T-helper 2 cell treated with Interferon-gamma antibody and Interleukin-4, amounts not matched to agents 5 μg/mL and 100 μg/mL, for 36 hours (primary cell): ENCODE data around the gene TACC2.

Source experiments
- DNase-seq: peaks from one replicate; pipeline ENCODE4 v3.0.0; 2021; ENCODE audit warnings: low spot score
- H3K27ac Mint-ChIP-seq: one replicate; pipeline ENCODE4 v1.8.0; 2021; ENCODE audit warnings: mild to moderate bottlenecking, mixed read lengths
- H3K27me3 Mint-ChIP-seq: one replicate; pipeline ENCODE4 v1.8.0; 2021; ENCODE audit warnings: low read depth, mixed read lengths
- H3K36me3 Mint-ChIP-seq: one replicate; pipeline ENCODE4 v1.8.0; 2021; ENCODE audit warnings: low read depth, mixed read lengths
- H3K4me1 Mint-ChIP-seq: one replicate; pipeline ENCODE4 v1.8.0; 2021; ENCODE audit warnings: low read depth, mixed read lengths
- H3K4me3 Mint-ChIP-seq: one replicate; pipeline ENCODE4 v1.8.0; 2022; ENCODE audit warnings: mild to moderate bottlenecking, moderate library complexity, mixed read lengths
- H3K9me3 Mint-ChIP-seq: one replicate; pipeline ENCODE4 v1.8.0; 2021; ENCODE audit warnings: mixed read lengths

Gene TACC2

DNA sequence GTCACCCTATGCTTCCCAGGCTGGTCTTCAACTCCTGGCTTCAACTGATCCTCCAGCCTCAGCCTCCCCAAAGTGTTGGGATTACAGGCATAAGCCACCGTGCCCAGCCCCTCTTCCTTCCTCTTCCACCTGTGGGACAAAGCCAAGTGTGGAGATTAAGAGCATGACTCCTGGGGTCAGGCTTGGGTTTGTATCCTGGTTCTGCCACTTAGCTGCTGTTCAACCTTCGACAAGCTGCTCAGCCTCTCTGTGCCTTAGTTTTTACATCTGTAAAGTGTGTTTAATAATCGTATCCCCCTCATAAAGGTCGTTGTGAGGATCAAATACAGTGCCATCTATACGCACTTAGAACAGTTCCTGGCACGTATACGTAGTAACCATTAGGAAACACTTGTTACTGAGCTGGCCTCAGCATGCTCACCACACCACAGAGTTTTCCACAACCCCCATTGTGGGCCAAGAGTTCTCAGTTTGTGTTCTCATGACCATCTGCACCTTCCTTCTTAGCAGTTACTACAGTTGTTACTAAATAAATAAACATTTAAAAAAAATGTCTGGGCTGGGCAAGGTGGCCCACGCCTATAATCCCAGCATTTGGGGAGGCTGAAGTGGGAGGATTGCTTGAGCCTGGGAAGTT is 141.6 kb downstream of the TACC2 start:
- no peak overlapping the region for H3K27ac Mint-ChIP-seq
- no peak overlapping the region for H3K4me3 Mint-ChIP-seq
- peaks cover 1% of the 10 kb centered on the region for H3K4me1 Mint-ChIP-seq
- H3K27me3 Mint-ChIP-seq = peaks cover 2% of the 10 kb centered on the region
- no peaks in the 10 kb centered on the region for H3K36me3 Mint-ChIP-seq
- DNase-seq = no peak
- no peaks in the 10 kb centered on the region for H3K9me3 Mint-ChIP-seq

DNA sequence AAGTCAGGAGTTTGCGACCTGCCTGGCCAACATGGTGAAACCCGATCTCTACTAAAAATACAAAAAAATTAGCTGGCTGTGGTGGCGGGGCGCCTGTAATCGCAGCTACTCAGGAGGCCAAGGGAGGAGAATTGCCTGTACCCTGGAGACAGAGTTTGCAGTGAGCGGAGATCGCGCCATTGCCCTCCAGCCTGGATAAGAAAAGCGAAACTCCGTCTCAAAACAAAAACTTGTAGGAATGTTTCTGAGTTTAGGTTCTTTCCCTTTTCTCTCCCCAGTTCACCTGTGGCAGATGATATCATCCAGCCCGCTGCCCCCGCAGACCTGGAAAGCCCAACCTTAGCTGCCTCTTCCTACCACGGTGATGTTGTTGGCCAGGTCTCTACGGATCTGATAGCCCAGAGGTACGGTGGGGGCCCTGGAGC is 143.4 kb downstream of the TACC2 start:
- DNase-seq = no peak
- Mint-ChIP-seq H3K4me1 (peaks cover 1% of the 10 kb centered on the region), H3K36me3 (no peaks in the 10 kb centered on the region), H3K4me3 (no peak overlapping the region), H3K27me3 (peaks cover 2% of the 10 kb centered on the region), H3K9me3 (no peaks in the 10 kb centered on the region), H3K27ac (no peak overlapping the region)

DNA sequence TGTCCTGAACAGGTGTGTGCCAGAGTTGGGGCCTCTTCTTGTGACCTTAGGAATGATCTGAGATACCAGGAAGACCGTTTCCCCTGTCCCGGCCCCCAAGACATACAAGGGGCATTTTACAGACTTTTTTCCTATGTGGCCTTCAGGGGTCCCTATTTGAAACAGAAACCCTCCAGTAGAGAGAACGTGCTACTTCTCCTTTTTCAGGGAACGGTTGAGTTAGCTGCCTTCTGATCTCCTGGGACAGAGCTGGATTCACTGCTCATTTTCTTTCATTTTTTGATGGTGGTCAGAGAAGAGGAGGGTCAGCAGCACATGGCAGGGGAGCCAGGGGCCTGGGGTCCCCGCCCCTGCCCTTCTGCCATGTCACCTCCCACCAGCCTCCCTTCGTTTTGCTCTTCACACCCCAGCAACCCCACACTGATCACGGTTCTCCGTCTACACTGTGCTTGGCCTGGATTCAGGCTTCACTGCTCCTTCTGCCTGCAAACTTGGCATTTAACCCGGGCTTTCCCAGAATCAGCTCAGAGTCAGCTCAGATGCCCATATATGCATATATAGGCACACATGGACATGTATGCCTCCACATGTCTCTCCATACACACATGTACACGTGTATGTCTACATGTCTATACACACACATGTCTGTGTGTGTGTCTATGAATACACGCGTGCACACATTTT is 144.1 kb downstream of the TACC2 start:
- no peak overlapping the region for H3K27ac Mint-ChIP-seq
- H3K36me3 Mint-ChIP-seq = no peaks in the 10 kb centered on the region
- no peak for DNase-seq
- H3K27me3 Mint-ChIP-seq = peaks cover 2% of the 10 kb centered on the region
- H3K4me3 Mint-ChIP-seq = no peak overlapping the region
- peaks cover 1% of the 10 kb centered on the region for H3K4me1 Mint-ChIP-seq
- H3K9me3 Mint-ChIP-seq = no peaks in the 10 kb centered on the region

- H3K36me3 Mint-ChIP-seq = no peaks in the 10 kb centered on the region
- no peaks in the 10 kb centered on the region for H3K9me3 Mint-ChIP-seq
- H3K4me3 Mint-ChIP-seq = no peak overlapping the region
- DNase-seq = no peak
- peaks cover 1% of the 10 kb centered on the region for H3K4me1 Mint-ChIP-seq
- H3K27ac Mint-ChIP-seq = no peak overlapping the region
- peaks cover 2% of the 10 kb centered on the region for H3K27me3 Mint-ChIP-seq
These were observed 146.5 kb downstream of the TACC2 start for GRCh38 chr10:122135251-122136025.

GRCh38 chr10:122138831-122139625 is 150.1 kb downstream of the TACC2 start:
- peaks cover 3% of the 10 kb centered on the region for H3K4me1 Mint-ChIP-seq
- no peaks in the 10 kb centered on the region for H3K27me3 Mint-ChIP-seq
- no peak for DNase-seq
- no peak overlapping the region for H3K27ac Mint-ChIP-seq
- no peak overlapping the region for H3K4me3 Mint-ChIP-seq
- no peaks in the 10 kb centered on the region for H3K9me3 Mint-ChIP-seq
- H3K36me3 Mint-ChIP-seq = no peaks in the 10 kb centered on the region

DNA sequence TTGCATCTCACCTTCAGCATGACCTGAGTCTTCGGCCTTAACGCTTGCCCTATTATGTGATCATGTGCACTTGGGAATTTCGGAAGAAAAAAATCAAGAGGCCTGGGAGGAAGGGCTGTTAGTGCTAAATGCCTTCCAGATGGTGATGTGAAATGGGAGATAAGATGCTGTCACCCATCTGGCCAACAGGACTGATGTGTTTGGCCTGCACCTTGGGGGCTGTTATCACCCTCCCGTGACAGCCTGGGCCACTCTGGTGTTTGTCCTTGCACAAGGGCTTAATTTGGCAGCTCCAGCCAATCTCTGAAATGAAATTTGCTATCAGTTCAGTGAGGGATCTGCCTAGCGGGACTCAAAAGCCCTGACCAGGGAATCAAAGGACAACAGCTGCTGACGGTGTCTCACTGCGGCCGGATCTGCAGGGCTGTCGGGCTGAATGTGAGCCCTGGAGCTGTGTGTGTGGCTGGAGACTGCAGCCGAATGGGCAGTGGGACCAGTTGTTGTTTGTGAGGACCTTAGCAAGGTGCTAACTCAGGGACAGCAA is 150.7 kb downstream of the TACC2 start:
- Mint-ChIP-seq H3K36me3 (no peaks in the 10 kb centered on the region), H3K4me3 (no peak overlapping the region), H3K4me1 (peaks cover 3% of the 10 kb centered on the region), H3K9me3 (no peaks in the 10 kb centered on the region), H3K27ac (no peak overlapping the region), H3K27me3 (no peaks in the 10 kb centered on the region)
- DNase-seq = no peak

- DNase-seq = no peak
- H3K9me3 Mint-ChIP-seq = no peaks in the 10 kb centered on the region
- H3K4me3 Mint-ChIP-seq = no peak overlapping the region
- no peaks in the 10 kb centered on the region for H3K36me3 Mint-ChIP-seq
- peaks cover 3% of the 10 kb centered on the region for H3K4me1 Mint-ChIP-seq
- H3K27me3 Mint-ChIP-seq = no peaks in the 10 kb centered on the region
- no peak overlapping the region for H3K27ac Mint-ChIP-seq
These were observed 151.5 kb downstream of the TACC2 start for GRCh38 chr10:122140461-122140902.

DNA sequence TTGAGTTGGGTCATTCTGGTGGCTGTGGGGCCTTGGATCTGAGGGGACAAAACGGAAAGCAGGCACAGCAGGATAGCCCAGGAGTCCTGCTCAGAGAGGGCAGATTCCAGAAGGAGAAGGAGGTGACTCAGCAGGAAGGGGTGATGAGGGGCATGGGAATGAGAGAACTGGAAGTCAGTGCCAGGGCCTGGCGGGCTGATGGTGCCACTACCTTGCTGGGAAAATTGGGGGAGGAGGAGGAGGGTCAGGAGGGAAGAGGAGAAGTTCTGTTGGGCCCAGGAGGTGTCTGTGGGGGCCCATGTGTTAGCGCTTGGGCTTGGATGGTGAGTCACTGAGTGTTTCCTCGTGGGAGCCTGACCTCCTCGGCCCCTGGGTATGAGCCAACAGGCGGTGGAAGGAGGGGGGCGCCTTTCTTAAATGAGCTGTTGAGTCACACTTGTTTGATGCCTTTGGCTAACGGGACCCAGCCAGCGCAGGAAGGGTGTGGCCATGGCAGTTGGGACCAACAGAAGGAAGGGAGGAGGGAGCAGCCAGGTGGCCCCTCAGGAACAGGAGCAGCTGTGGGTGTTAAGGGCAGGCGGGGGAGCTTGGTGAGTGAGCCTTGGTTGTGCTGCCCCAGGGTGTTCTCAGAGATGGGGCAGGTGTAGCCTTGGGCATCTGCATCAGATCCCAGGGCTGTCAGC is 152.1 kb downstream of the TACC2 start:
- Mint-ChIP-seq H3K9me3 (no peaks in the 10 kb centered on the region), H3K27me3 (no peaks in the 10 kb centered on the region), H3K4me1 (peaks cover 3% of the 10 kb centered on the region), H3K36me3 (no peaks in the 10 kb centered on the region), H3K4me3 (no peak overlapping the region), H3K27ac (no peak overlapping the region)
- DNase-seq = no peak

DNA sequence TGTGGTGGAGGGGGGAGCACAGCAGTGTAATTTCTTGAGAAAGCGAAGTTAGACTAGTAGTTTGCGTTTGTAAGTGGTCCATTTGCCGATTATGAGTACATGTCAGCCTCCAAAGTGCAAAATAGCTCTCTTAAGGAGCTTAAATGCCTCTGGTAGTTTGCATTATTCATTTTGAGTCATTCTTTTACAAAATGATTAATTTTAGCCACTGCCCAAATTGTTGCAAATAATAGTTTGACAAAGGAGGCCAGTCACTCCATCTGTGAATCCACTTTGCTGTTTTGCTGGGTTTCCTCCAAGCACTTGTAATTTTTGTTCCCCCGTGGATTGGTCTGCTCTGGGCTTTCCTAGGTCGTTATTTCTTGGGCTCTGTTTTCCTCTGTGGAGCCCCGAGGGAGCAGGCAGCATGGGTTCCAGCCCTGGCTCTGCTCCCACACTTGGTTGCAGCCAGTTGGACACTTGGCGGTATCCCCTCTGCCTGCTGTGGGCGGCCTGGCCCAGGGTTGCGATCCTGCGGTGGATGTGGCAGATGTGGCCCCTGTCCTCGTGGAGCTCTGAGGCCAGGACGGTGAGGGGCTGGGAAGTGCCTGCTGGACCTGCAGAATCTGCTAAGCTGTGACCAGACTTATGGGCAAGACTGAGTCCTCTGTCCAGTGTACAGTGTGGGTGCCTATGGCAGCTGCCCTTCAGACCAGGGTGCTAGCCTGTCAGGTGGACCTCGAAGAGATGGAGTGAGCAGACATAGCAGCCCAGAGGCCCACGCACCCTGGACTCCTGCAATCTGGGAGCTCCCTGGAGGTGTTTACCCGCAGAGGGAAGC is 153.1 kb downstream of the TACC2 start:
- Mint-ChIP-seq H3K27ac (no peak overlapping the region), H3K4me3 (no peak overlapping the region), H3K4me1 (peaks cover 3% of the 10 kb centered on the region), H3K36me3 (no peaks in the 10 kb centered on the region), H3K9me3 (no peaks in the 10 kb centered on the region), H3K27me3 (no peaks in the 10 kb centered on the region)
- DNase-seq = no peak

DNA sequence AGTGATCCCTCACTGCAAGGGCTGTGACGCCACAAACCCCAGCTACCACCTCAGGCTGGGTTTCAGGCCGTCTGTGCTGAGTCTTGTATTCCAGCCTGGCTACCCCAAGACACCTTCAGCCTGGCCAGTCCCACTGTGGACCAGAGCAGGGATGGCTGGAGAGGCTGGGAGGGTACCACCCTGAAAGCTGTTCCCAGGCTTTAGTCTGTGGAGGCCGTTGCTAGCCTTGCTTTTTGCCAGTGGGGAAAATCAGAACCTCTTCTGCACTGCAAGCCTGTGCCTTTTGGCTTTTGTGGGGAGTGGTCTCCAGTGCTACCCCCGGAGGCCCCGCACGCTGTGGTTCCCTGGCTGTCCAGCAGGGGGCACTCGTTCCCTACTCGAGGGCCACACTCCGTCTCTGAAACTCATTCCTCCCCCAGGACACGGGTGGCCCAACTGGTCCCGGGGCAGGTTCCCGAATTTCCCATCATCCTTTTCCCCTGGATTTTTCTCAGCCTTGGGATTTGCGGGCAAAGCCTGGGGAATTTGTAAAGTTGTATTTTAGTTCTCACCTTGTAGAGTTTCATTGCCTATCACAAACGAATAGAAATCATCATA is 153.8 kb downstream of the TACC2 start:
- H3K27me3 Mint-ChIP-seq = no peaks in the 10 kb centered on the region
- H3K27ac Mint-ChIP-seq = no peak overlapping the region
- peak; percentile 4 for DNase-seq
- no peak overlapping the region for H3K4me3 Mint-ChIP-seq
- no peaks in the 10 kb centered on the region for H3K36me3 Mint-ChIP-seq
- peaks cover 3% of the 10 kb centered on the region for H3K4me1 Mint-ChIP-seq
- no peaks in the 10 kb centered on the region for H3K9me3 Mint-ChIP-seq

- H3K4me1 Mint-ChIP-seq = peaks cover 3% of the 10 kb centered on the region
- no peaks in the 10 kb centered on the region for H3K27me3 Mint-ChIP-seq
- H3K27ac Mint-ChIP-seq = no peak overlapping the region
- no peaks in the 10 kb centered on the region for H3K36me3 Mint-ChIP-seq
- DNase-seq = no peak
- H3K9me3 Mint-ChIP-seq = no peaks in the 10 kb centered on the region
- H3K4me3 Mint-ChIP-seq = no peak overlapping the region
These were observed 154.4 kb downstream of the TACC2 start for GRCh38 chr10:122143238-122143841.

- Mint-ChIP-seq H3K4me1 (peaks cover 3% of the 10 kb centered on the region), H3K27me3 (no peaks in the 10 kb centered on the region), H3K36me3 (no peaks in the 10 kb centered on the region)
These were observed 155.2 kb downstream of the TACC2 start for GRCh38 chr10:122144199-122144598.

More at GRCh38 chr10:122144199-122144598, 155.2 kb downstream of the TACC2 start:
- H3K27ac Mint-ChIP-seq = no peak overlapping the region
- no peaks in the 10 kb centered on the region for H3K9me3 Mint-ChIP-seq
- H3K4me3 Mint-ChIP-seq = no peak overlapping the region
- no peak for DNase-seq
